SK-N-DZ (cell line): ENCODE data around the gene AKR1C4. TPM values are rescaled to one million over a fixed set of nuclear protein-coding genes. Genes with fewer than 3 reads are reported as not detected.
"Not testable (repeated sequence)": the region's sequence is repeated elsewhere in the genome, so short reads cannot be mapped to it uniquely, and the experiment has no call there.

ENCODE experiments used
- DNase-seq: peaks from one replicate; pipeline ENCODE4 v3.0.0-alpha.2; 2015; ENCODE audit warnings: low spot score
- polyA plus RNA-seq, 2 experiments: library from polyadenylated mRNA; depleted of rRNA; stranded (reverse); fragments of >200 nt; gene quantifications; 2 replicates each; pipeline ENCODE4 v1.2.3, GENCODE V29; 2014

AKR1C4 gene
- not detected in 2 replicates for polyA plus RNA-seq (2014; cell fraction: cytosol; rRNA removed)
- polyA plus RNA-seq (2014; cell fraction: nucleus; rRNA removed), result not detected in 2 replicates

DNA sequence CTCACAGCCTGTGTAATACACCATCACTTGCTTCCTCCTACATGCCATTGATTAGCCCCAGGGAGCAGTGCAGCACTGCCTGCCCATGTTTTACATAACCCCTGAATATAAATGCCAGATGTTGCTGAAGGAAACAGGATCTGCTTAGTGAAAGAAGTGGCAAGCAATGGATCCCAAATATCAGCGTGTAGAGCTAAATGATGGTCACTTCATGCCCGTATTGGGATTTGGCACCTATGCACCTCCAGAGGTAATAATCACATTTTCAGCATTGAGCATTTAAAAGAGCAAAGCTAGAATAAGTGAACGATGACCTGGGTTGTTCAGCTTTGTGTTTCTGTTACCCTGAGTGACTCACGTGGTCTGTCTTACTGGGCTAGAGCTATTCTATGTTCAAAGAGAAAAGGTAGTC, at the start of gene AKR1C4:
Gene AKR1C4, plus strand, starts transcription at position 136 of the 412 bp plus-strand sequence. Its CDS starts 31 bp downstream, at position 167.
- DNase-seq, result no peak

DNA sequence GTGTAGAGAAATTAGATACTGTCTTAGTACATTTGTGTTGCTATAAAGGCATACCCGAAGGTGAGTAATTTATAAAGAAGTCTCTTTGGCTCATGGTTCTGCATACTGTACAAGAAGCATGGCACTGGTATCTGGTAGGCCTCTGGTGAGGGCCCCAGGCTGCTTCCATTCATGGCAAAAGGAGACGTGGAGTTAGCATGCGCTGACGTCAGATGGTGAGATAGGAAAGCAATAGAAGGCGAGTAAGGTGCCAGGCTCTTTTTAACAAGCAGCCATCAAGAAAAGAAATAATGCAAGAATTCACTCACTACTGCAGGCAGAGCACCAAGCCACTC, 49.8 kb upstream of the AKR1C4 start:
- no peak for DNase-seq

DNA sequence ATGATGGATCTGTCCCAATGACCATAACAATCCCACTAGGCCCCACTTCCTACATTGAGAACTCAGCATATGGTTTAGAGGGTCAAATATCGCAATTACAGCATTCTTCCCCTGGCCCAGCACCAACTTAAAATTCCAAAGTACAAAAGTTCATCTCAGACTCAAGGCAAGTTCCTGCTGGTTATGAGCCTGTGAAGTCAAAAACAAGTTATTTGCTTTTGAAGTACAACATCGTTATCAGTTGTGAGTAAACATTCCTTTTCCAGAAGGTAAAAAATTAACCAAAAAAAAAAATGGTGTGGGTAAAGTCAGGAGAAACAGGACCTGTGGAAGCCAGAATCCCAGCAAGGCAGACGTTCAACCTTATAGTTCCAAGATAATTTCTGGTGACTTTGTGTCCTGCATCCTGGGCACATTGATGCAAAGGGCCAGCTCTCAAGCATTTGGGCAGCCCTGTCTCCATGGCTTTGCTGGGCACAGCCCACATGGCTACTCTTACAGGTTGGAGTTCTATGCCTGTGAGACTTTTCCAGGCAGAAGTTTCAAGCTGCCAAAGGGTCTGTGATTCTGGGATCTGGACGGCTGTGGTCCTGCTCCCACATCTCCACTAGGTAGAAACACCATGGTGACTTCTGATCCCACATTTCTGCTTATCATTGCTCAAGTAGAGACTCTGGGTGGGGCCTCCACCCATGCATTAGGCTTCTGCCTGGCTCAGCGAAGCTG, 49.2 kb upstream of the AKR1C4 start:
- no peak for DNase-seq

DNA sequence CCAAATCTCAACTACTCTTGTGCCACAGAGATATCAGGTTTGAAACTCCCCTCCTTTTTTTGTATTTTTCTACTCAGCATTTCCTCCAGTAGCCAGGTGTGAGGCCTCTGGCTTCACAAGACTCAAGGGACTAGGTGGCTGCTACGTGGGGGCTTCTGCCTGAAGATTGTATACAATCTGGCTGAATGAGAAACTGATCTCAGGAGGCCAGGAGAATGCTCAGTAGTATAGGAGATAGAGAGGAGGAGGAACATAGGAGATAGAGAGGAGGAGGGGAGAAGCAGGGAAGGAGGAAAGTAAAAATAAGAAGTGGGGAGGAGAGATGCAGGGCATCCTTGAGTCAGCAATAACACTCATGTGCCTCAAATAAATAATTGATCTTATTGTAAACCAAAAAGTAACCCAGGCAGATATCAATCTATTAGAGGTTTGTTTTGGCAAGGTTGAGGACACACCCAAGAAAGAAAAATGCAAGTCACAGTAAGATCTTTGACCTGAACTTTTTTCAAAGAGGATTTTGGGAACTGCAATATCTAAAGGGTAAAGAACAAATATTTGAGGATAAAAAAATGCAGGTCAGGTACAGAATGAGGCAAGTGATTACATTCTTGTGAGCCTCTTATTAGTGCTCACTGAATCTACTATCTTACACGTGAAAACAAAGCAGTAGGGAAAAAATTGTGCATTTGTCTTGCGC, 48.5 kb upstream of the AKR1C4 start:
- DNase-seq, result no peak

DNA sequence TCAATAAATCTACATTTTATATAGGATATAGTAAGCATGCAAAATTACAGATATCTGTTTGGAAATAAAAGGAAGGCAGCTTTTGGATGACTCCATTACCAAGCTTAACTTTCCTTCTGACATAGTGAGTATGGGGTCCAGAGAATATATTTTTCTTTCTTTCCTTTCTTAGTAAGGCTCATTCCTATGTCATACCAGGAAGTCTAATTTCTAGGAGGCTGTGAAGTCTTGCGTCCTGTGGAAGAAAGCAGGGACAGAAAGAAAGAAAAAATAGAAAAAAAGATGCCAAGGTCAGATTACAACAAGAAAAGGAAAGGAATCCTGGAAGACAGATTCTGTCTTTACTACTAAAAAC, 48.0 kb upstream of the AKR1C4 start:
- no peak for DNase-seq

DNA sequence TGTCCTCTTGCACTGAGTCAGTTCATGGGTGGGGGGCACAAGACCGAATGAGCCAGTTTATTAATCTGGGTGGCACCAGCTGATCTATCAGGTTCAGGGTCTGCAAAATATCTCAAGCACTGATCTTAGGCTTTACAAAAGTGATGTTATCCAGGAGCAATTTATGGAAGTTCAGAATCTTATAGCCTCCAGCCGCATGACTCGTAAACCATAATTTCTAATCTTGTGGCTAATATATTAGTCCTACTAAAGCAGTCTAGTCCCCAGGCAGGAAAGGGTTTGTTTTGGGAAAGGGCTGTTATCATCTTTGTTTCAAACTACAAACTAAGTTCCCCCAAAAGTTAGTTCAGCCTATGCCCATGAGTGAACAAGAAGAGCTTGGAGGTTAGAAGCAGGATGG, 45.6 kb upstream of the AKR1C4 start:
- no peak for DNase-seq

DNA sequence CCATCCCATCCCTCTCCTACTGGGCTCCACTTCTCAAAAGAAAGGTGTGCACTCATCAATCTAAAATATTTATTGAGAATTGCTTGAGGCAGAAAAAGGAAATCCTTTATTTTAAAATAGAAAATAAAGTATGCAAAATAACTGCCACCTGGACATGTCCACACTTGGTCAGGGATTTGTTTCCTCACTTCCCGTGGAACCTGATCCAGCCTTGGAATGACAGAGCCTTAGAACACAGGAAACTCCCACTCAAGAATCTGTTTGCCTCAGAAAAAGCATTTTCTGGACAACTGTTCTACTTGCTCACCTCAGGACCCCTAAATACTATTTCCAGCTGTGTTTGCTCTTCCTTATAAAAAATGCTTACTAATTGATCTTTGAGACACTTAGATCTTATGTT, 40.7 kb upstream of the AKR1C4 start:
- DNase-seq, result no peak

DNA sequence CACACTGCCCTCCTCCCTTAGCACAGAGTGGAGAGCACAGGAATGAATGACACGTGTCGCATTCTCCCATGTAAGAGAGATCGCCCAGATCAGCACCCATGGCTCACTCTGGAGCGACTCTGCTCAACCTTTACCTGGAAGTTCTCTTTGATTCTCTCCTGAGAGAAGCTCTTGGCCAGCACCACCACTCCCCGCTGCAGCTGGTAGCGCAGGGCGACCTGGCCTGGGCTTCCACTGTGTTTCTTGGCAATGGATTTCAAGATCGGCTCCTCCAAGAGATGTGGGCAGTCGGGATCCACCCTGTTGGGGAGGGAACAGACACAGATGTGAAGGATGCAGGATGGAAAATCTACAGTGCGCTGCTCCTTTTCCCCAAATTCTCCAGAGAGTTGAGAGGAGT, 39.1 kb upstream of the AKR1C4 start:
- DNase-seq, result no peak

DNA sequence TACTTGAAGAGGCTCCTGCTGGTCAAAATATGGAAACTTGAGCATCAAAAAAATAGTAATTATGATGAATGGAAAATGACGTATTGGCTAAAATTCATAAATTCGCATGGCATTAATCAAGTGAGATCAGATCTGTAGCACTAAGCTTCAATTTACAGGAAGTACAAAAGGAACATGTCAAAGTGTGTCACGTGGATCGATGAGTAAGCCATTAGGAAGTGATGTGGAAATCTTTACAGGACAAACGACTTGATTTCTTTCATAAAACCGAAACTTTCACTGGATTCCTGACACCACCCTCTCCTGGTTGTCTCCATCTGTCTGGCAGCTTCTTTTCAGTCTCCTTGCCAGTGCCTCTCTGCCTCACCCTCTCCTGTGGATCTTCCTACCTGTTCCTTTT, 37.5 kb upstream of the AKR1C4 start:
- DNase-seq, result no peak

DNA sequence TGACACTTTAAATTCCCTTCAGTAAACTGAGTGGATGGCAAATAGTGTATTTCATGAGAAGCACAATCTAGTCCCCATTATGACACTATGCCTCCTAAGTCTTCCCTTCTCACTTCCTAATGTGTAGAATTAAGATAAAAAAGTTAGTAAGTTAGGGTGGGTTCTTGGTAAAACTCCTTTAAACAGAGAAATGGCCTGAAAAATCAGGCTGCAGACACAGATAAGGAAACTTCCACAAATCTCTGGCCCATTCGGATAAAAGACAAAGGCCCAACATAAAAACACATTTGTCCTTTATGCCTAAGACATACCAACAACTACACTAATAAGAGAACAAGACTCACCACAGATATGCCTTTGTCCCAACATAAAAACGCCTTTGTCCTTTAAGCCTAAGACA, 33.1 kb upstream of the AKR1C4 start:
- DNase-seq, result no peak

DNA sequence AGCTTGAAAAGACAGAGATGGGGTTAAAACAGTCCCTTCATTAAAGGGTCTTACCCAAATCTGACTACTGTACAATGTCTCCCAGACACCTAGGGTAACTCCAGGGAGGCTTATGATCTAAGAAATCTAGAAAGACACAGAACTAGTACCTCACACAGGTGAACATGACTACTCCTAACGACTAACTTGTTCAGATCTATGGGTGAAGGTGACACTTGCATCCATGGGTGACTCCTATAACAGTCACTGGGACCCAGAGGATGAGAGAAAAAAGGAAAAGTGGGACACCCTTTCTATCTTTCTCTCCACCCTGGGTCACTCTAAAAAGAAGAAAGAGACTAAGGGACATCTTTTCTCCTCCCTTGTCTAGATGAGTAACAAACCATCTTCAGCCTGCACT, 30.9 kb upstream of the AKR1C4 start:
- DNase-seq, result no peak

DNA sequence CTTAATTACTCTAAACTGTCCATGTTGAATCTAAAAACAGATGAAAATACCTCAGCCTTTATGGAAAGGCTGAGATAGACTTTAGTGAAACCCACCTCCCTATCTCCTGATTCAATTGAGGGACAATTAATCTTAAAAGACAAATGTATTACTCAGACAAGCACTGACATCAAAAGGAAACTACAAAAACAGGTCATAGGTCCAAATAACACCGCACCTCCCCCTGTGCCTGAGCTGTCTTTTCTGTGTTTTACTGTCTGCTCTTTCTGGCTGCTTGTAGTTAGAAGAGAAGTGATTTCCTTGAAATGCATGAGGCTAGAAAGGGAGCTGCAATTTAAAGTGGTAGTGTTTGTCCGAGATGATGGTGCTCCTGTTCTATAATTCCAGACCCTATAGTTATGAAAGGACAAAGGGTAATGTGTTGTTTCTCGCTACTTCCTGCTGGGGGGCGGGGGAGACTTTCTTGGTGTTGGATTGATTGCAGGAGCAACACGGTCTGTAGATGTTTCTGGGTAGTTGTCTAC, 27.7 kb upstream of the AKR1C4 start:
- no peak for DNase-seq

DNA sequence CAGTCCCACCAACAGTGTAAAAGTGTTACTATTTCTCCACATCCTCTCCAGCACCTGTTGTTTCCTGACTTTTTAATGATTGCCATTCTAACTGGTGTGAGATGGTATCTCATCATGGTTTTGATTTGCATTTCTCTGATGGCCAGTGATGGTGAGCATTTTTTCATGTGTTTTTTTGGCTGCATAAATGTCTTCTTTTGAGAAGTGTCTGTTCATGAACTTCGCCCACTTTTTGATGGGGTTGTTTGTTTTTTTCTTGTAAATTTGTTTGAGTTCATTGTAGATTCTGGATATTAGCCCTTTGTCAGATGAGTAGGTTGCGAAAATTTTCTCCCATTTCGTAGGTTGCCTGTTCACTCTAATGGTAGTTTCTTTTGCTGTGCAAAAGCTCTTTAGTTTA, 21.1 kb upstream of the AKR1C4 start:
- not testable (repeated sequence) for DNase-seq

DNA sequence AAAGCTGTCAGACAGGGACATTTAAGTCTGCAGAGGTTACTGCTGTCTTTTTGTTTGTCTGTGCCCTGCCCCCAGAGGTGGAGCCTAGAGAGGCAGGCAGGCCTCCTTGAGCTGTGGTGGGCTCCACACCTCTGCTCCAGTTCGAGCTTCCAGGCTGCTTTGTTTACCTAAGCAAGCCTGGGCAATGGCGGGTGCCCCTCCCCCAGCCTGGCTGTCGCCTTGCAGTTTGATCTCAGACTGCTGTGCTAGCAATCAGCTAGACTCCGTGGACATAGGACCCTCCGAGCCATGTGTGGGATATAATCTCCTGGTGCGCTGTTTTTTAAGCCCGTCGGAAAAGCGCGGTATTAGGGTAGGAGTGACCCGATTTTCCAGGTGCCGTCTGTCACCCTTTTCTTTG, 16.1 kb upstream of the AKR1C4 start:
- DNase-seq, result not testable (repeated sequence)

DNA sequence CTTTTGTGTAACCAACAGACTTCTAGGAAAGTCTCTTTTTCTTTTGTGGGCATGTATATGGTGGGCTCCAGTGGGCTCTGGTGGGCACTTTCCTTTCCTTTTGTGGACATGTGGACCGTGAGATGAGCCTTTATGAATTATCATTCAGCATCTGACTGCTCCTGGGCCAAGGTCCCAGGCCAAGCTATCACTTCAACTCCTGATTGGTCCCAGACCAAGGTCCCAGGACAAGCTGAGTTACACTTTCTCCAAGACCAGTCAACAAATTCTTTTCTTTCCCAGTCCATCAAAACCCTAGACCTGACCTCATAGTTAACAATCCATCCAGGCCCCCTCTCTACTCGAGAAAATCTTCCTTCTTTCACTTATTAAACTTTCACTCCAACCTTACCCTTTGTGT, 12.7 kb upstream of the AKR1C4 start:
- no peak for DNase-seq

DNA sequence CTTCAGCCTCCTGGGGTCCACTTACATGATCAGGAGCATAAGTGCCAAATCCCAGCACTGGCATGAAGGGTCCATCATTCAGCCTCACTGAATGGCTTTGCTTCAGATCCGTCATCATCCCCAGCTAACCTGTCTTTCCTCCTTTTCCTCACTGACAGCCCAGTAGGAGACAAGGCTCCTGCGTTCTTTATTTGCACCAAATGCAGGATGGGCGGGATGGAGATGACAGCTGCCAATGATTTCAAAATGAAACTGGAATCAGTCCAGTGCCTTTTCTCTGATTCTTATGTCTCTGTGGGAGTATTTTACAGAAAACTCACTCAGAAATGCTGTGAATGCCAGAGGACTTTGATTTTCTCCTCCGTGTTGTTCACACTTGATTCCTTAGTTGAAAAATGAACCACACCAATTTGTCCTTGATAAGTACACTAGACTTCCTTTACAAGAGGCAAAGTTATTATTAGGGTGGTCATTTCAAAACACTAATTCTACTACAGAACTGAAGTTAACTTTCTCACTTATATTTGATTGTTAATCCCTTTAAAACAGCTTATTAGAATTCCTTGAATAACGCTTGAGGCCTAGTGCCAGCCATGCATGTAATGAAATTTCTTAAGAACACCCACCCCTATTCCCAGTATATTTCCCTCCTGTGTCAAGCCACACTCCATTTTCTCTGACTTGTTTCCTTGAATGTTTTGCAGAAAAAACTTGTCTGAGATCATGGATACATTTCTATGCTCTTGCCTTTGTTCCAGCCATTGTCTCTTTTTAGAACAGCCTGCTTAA, 11.5 kb upstream of the AKR1C4 start, which contains the start of gene AKR1C8:
Gene AKR1C8, minus strand, starts transcription at position 164 of the 789 bp plus-strand sequence. Its CDS starts 46 bp downstream, at position 118.
- DNase-seq, result no peak

DNA sequence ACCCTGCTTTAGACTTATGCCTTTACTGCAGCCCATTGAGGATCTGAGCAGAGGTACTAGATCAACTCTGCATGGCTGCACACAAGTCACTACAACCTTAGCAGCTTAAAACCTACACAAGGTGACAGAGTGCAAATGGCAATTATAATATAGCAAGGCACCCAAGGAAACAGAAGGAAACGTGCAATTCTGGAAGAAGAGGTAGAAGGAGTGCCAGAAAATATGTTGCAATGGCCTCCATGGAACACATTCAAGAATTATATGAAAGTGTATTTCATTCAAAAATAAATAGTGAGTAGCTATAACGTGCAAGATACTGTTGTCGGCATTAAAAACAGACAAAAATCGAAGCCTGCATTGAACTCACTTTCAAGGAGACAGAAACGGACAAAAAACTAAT, 8.8 kb upstream of the AKR1C4 start:
- DNase-seq, result no peak

DNA sequence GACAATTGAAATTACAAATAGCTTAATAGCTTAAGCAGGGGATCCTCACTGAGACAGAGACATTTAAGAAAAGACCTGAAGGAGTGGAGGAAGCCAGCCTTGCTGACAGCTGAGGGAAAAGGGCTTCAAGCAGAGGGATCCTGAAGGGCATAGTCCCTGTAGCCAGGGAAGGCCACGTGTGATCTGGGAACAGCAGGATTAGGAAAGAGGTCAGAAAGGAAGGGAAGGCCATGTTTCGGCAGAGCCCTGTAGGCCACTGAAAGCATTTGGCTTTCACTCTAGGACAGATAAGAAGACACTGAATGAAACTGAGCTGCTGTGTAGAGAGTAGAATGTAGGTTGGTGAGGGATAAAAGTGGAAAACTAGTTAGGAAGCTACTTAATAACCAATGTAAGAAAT, 8.3 kb upstream of the AKR1C4 start:
- no peak for DNase-seq

DNA sequence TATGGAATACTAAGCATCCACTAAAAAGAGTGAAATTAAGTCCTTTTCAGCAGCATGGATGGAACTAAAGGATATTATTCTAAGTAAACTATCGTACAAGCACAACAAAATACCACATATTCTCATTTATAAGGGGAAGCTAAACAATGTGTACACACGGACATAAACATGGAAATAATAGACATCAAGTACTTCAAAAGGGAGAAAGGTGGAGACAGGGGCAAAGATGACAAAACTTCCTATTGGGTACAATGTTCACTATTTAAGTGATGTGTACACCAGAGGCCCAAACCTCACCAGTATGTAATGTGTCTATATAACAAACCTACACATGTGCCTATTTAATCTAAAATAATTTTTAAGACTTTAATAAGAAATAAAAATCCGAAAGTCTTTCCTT, 2.2 kb upstream of the AKR1C4 start:
- no peak for DNase-seq

DNA sequence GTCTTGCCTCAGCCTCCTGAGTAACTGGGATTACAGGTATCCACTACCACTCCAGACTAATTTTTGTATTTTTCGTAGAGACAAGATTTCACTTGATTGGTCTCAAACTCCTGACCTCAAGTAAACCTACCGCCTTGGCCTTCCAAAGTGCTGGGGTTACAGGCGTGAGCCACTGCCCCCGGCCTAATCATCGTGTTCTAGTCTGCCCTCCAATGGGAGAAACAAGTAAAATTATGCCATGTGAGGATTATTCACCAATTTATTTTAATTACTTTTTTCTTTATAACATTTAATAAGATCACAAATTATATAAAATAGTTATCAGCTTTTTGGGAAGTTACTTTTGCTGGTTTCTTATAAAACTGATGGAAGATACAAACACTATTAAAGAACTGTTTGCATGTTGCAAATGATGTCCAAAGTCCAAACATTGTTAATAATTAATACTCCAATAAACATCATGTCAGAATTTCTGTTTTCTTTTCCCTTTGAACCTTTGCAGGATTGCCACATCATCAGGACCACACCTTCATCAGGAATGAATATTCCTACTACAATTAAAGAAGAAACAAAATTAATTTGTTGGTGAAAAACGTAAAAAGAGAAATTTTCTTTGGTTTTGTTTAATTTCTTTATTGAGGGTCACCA, 786 bp upstream of the AKR1C4 start:
- no peak for DNase-seq

DNA sequence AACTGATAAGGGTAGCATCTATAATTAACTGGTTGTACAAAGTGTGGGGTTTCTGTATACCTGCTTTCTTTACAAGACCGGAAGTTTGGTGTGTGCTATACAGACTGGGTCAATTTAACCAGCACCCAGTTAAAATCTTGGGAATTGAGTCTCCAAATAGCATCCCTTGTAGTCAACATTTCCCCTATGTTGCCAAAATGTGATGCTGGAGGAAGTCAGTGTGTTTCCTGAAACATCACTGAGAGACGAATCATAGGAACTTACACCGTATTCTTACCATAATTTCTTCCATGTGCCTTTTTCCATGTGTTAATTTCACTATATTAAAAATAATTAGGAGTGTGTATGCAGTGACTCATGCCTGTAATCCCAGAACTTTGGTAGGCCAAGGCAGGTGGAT, 1.7 kb downstream of the AKR1C4 start:
- DNase-seq, result no peak

DNA sequence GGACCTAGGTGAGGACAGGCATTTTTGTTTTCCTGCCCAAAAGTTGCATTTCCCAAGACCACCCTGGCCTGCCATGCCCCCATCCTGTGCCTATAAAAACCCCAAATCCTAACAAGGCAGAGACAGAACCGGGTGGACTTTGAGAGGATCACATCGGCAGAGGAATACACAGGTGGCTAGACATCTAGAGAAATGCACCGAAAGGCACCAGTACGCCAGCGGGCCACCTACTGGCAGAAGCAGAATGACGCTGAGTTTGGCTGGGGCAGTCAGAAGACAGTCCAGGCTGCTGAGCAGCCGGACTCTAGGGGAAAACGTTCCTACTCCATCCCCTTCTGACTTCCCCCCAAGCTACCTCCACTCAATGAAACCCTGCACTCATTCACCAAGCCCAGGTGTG, 2.8 kb downstream of the AKR1C4 start:
- DNase-seq, result no peak
